ENCODE measurements around the gene SLC10A1.

Gene SLC10A1

GRCh38 chr14:69726761-69727511 is 70.1 kb downstream of the SLC10A1 start:
- TF ChIP-seq GATA2 (IDR thresholded peaks at IDR 0.05; ENCODE audit: low read depth, low read length): no peak
- no peak for TF ChIP-seq GATA3 (IDR thresholded peaks at IDR 0.05; ENCODE audit: low read depth, low read length)

Measured in SH-SY5Y (cell line).